Keratinocyte (primary cell): ENCODE results near the gene SDK1. TPM values are rescaled to one million over a fixed set of nuclear protein-coding genes. Genes with fewer than 3 reads are reported as not detected.

ENCODE experiments used
- DNase-seq: peaks from one replicate; pipeline ENCODE4 v3.0.0-alpha.2; 2011; ENCODE audit warnings: low read depth, missing footprints, low spot score
- FAIRE-seq: peaks from 2 replicates; lab custom pipeline; 2011; peaks lifted over from hg19 to GRCh38; lab: Jason Lieb, UNC
- H2AFZ ChIP-seq: 2 replicates; pipeline ENCODE4 v1.6.0; 2012; ENCODE audit warnings: low read length, control low read depth, inconsistent platforms; ENCODE audit not compliant: control insufficient read depth
- H3K27ac ChIP-seq: 2 replicates; pipeline ENCODE4 v1.5.1; 2011; ENCODE audit warnings: low read length; ENCODE audit not compliant: control insufficient read depth, insufficient read depth
- H3K27me3 ChIP-seq: 3 replicates; pipeline ENCODE4 v1.6.0; 2011; ENCODE audit warnings: low read length; ENCODE audit not compliant: control insufficient read depth, insufficient read depth; ENCODE audit errors: extremely low read depth
- H3K36me3 ChIP-seq, 2 experiments: 2 replicates in 1 of 2; 3 replicates in 1 of 2; pipeline ENCODE4 v1.5.1; 2011; ENCODE audit warnings: low read length in 2 of 2, mild to moderate bottlenecking in 1 of 2; ENCODE audit not compliant: control insufficient read depth in 2 of 2, insufficient read depth in 2 of 2; ENCODE audit errors: extremely low read depth in 1 of 2
- H3K4me1 ChIP-seq: 3 replicates; pipeline ENCODE4 v1.5.1; 2011; ENCODE audit warnings: low read length; ENCODE audit not compliant: control insufficient read depth, insufficient read depth; ENCODE audit errors: extremely low read depth
- H3K4me2 ChIP-seq: 3 replicates; pipeline ENCODE4 v1.6.0; 2011; ENCODE audit warnings: low read depth, low read length; ENCODE audit not compliant: control insufficient read depth, insufficient read depth; ENCODE audit errors: extremely low read depth
- H3K4me3 ChIP-seq, 3 experiments: fragments of 200-600 bp in 1 of 3; sonication (generic) in 1 of 3; 2 replicates in 2 of 3; 3 replicates in 1 of 3; pipeline ENCODE4 v1.5.1; 2011 to 2016; ENCODE audit warnings: low read length in 3 of 3, mild to moderate bottlenecking in 3 of 3, control low read depth in 2 of 3, inconsistent platforms in 1 of 3, low read depth in 1 of 3, mixed read lengths in 1 of 3, mixed run types in 1 of 3, moderate library complexity in 1 of 3; ENCODE audit not compliant: control insufficient read depth in 2 of 3, insufficient read depth in 2 of 3; ENCODE audit errors: extremely low read depth in 1 of 3
- H3K79me2 ChIP-seq: 2 replicates; pipeline ENCODE4 v1.6.0; 2012; ENCODE audit warnings: low read length; ENCODE audit not compliant: control insufficient read depth, insufficient read depth
- H3K9ac ChIP-seq: 3 replicates; pipeline ENCODE4 v1.6.0; 2011; ENCODE audit warnings: low read length; ENCODE audit not compliant: control insufficient read depth, insufficient read depth; ENCODE audit errors: extremely low read depth
- H3K9me1 ChIP-seq: 3 replicates; pipeline ENCODE4 v1.6.0; 2011; ENCODE audit warnings: low read length; ENCODE audit not compliant: control insufficient read depth, insufficient read depth; ENCODE audit errors: extremely low read depth
- H3K9me3 ChIP-seq: 2 replicates; pipeline ENCODE4 v1.5.1; 2012; ENCODE audit warnings: low read depth, low read length; ENCODE audit not compliant: control insufficient read depth
- H4K20me1 ChIP-seq: 3 replicates; pipeline ENCODE4 v1.6.0; 2011; ENCODE audit warnings: low read length; ENCODE audit not compliant: control insufficient read depth, insufficient read depth; ENCODE audit errors: extremely low read depth
- EZH2 ChIP-seq: IDR thresholded peaks from one replicate; pipeline ENCODE4 v1.6.1; 2012; ENCODE audit warnings: inconsistent platforms, mild to moderate bottlenecking, low read length, moderate library complexity
- dilution Hi-C: fragments of 300-500 bp; cut with MboI; formaldehyde crosslinking; loops from one replicate; pipeline ENCODE4 v1.7.0; 2020; ENCODE audit warnings: low sequenced_read_pairs; ENCODE audit not compliant: extremely low pct_ligation_motif_present
- polyA plus RNA-seq, 5 experiments: library from polyadenylated mRNA; depleted of rRNA in 3 of 5; stranded (reverse) in 3 of 5; stranded (forward) in 1 of 5; unstranded in 1 of 5; fragments of >200 nt; gene quantifications; 1 replicate in 1 of 5; 2 replicates in 3 of 5; 3 replicates in 1 of 5; pipeline versions ENCODE4 v1.2.1 to v1.2.3, GENCODE V29; 2011 to 2012; ENCODE audit warnings: missing spikeins in 2 of 5, low read depth in 1 of 5, low replicate concordance in 1 of 5
- TF ChIP-seq, protein P1 (sequence below), 3 experiments: IDR thresholded peaks in 1 of 3; conservative IDR thresholded peaks in 1 of 3; optimal IDR thresholded peaks in 1 of 3; 2 replicates in 2 of 3; 3 replicates in 1 of 3; pipeline versions ENCODE3 to v1.5.1; 2011; ENCODE audit warnings: low read length in 3 of 3, mild to moderate bottlenecking in 3 of 3, moderate library complexity in 2 of 3, control low read depth in 1 of 3, inconsistent platforms in 1 of 3; ENCODE audit not compliant: insufficient read depth in 2 of 3; ENCODE audit errors: extremely low read depth in 1 of 3

SDK1 gene
- polyA plus RNA-seq, 1 donor (not counting 4 experiments of a cell fraction or from before 2014, with no cell fraction given): 0.66 TPM

GRCh38 chr7:4025210-4025609 lies 724.2 kb downstream of the SDK1 start:
- Histone ChIP-seq H3K9me3 (no peaks in the 10 kb centered on the region), H3K27me3 (no peaks in the 10 kb centered on the region), H3K4me3 (no peak overlapping the region), H3K9ac (no peak overlapping the region), H3K27ac (no peak overlapping the region), H4K20me1 (no peaks in the 10 kb centered on the region), H3K36me3 (peaks cover 0 to 1% of the 10 kb centered on the region in 2 experiments), H3K79me2 (no peaks in the 10 kb centered on the region), H3K9me1 (no peaks in the 10 kb centered on the region), H2AFZ (no peak overlapping the region), H3K4me2 (no peak overlapping the region), H3K4me1 (no peaks in the 10 kb centered on the region)
- dilution Hi-C loops: no loop called here
- TF ChIP-seq, protein P1, sequence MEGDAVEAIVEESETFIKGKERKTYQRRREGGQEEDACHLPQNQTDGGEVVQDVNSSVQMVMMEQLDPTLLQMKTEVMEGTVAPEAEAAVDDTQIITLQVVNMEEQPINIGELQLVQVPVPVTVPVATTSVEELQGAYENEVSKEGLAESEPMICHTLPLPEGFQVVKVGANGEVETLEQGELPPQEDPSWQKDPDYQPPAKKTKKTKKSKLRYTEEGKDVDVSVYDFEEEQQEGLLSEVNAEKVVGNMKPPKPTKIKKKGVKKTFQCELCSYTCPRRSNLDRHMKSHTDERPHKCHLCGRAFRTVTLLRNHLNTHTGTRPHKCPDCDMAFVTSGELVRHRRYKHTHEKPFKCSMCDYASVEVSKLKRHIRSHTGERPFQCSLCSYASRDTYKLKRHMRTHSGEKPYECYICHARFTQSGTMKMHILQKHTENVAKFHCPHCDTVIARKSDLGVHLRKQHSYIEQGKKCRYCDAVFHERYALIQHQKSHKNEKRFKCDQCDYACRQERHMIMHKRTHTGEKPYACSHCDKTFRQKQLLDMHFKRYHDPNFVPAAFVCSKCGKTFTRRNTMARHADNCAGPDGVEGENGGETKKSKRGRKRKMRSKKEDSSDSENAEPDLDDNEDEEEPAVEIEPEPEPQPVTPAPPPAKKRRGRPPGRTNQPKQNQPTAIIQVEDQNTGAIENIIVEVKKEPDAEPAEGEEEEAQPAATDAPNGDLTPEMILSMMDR (optimal IDR thresholded peaks at IDR 0.05 in 1 of 3, IDR thresholded peaks at IDR 0.05 in 1 of 3, conservative IDR thresholded peaks at IDR 0.05 in 1 of 3; ENCODE audit: extremely low read depth in 1 of 3, insufficient read depth in 2 of 3, low read length in 3 of 3): no peak
- no peak for TF ChIP-seq EZH2
- FAIRE-seq (no peak), DNase-seq (no peak)

GRCh38 chr7:4025694-4026615 lies 724.9 kb downstream of the SDK1 start:
- Histone ChIP-seq H3K4me3 (no peak overlapping the region), H3K9ac (no peak overlapping the region), H2AFZ (no peak overlapping the region), H3K9me1 (no peaks in the 10 kb centered on the region), H4K20me1 (no peaks in the 10 kb centered on the region), H3K9me3 (no peaks in the 10 kb centered on the region), H3K36me3 (no peaks in the 10 kb centered on the region), H3K79me2 (no peaks in the 10 kb centered on the region), H3K27me3 (no peaks in the 10 kb centered on the region), H3K4me2 (no peak overlapping the region), H3K4me1 (no peaks in the 10 kb centered on the region), H3K27ac (no peak overlapping the region)
- TF ChIP-seq, protein P1 (optimal IDR thresholded peaks at IDR 0.05 in 1 of 3, IDR thresholded peaks at IDR 0.05 in 1 of 3, conservative IDR thresholded peaks at IDR 0.05 in 1 of 3; ENCODE audit: extremely low read depth in 1 of 3, insufficient read depth in 2 of 3, low read length in 3 of 3): no peak
- no peak for TF ChIP-seq EZH2
- dilution Hi-C loops: no loop called here
- FAIRE-seq (no peak), DNase-seq (no peak)
